Ectodermal cell (in vitro differentiated cells): Measurements from ENCODE around the gene ALKBH3.

Source experiments
- H3K27ac ChIP-seq: 2 replicates; pipeline ENCODE4 v1.7.0; 2013; ENCODE audit warnings: mild to moderate bottlenecking, low read depth, low read length; ENCODE audit not compliant: insufficient read depth, poor library complexity, severe bottlenecking
- H3K27me3 ChIP-seq: 2 replicates; pipeline ENCODE4 v1.7.0; 2013; ENCODE audit warnings: mild to moderate bottlenecking, low read length; ENCODE audit not compliant: insufficient read depth, control insufficient read depth, poor library complexity, severe bottlenecking
- H3K36me3 ChIP-seq: one replicate; pipeline ENCODE4 v1.7.0; 2013; ENCODE audit warnings: low read length; ENCODE audit not compliant: control insufficient read depth, insufficient read depth
- H3K4me1 ChIP-seq: one replicate; pipeline ENCODE4 v1.7.0; 2013; ENCODE audit warnings: low read length; ENCODE audit not compliant: control insufficient read depth, insufficient read depth
- H3K4me3 ChIP-seq: 2 replicates; pipeline ENCODE4 v1.7.0; 2013; ENCODE audit warnings: low read depth, low read length, control low read depth; ENCODE audit not compliant: insufficient read depth
- H3K9me3 ChIP-seq: 2 replicates; pipeline ENCODE4 v1.7.0; 2013; ENCODE audit warnings: mild to moderate bottlenecking, low read length, moderate library complexity; ENCODE audit not compliant: control insufficient read depth
- WGBS, 2 experiments: methylation state at CpG; one replicate each; pipeline ENCODE4 v1.1.7; 2013; ENCODE audit warnings: missing lambda C conversion rate in 2 of 2; 5-methylcytosine and 5-hydroxymethylcytosine counted together

ALKBH3 gene

DNA sequence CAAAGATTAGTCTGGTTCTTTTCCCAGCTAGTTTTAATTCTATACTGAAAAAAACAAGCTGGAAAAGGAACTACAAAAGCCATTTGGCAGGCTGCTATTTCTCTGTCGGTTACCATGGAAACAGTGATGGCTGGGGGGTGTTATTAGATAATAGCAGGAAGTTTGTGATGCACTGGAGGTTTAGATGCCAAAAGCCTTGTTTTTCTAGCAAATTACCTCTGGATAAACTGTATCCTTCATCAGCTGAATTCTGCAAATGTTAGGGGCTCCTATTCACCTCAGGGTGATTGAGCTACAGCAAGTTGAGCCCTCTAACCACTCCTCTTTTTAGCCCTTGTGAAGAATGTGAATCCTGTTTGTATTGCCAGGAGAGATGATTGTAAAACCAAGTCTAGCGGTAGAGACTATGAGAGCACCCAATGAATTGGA, 25.2 kb downstream of the ALKBH3 start:
- no peak overlapping the region for H3K4me3 ChIP-seq
- WGBS, 2 experiments: 93 to 95% methylated on average over 2 of the region's 2 CpGs
- no peaks in the 10 kb centered on the region for H3K9me3 ChIP-seq
- no peaks in the 10 kb centered on the region for H3K4me1 ChIP-seq
- no peak overlapping the region for H3K27ac ChIP-seq
- no peaks in the 10 kb centered on the region for H3K36me3 ChIP-seq
- no peaks in the 10 kb centered on the region for H3K27me3 ChIP-seq

DNA sequence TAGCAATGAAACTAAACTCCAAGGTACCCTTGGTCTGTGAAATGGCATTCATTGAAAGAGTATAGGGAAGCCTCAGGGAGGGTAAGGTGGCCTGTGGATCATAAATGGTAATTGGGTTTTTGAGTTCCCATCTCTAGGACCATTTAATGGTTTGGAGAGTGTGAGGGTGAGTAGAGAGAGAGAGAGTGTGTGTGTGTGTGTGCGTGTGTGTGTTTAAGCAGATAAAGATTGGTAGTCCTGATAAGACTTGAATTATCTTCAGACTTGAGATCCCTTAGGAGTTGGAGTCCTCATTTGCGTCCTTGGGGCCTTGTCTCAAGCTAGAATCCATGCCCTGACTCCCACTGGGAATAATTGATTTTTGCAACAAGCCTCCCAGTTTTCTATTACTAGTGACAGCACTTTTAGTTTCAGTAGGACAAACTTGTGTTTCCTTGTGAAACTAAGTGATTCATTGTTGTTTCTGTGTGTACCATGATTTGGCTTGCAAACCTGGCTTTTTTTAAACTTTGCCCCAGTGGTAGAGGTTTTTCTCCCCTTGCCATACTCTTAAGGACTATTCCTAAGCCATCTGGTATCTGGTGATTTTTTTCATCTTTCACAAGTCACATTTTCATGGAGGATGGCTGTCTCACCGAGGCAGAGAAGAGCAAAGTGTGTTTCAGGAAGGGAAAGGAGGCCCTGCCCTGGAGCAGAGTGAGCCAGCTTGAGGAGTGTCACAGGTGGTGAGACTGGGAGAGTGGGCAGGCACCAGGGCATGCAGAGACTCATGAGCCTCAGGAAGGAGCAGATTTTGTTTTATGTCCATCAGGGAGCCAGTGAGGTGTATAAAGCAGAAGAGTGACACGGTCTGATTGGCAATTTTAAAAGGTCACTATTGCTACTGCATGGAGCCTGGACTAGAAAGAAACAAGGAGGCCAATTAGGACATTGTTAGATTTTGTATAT, 26.7 kb downstream of the ALKBH3 start:
- no peaks in the 10 kb centered on the region for H3K9me3 ChIP-seq
- no peaks in the 10 kb centered on the region for H3K36me3 ChIP-seq
- no peak overlapping the region for H3K27ac ChIP-seq
- H3K4me3 ChIP-seq: no peak overlapping the region
- no peaks in the 10 kb centered on the region for H3K27me3 ChIP-seq
- WGBS, 2 experiments: 91 to 94% methylated on average over 4 of the region's 4 CpGs
- H3K4me1 ChIP-seq: no peaks in the 10 kb centered on the region

DNA sequence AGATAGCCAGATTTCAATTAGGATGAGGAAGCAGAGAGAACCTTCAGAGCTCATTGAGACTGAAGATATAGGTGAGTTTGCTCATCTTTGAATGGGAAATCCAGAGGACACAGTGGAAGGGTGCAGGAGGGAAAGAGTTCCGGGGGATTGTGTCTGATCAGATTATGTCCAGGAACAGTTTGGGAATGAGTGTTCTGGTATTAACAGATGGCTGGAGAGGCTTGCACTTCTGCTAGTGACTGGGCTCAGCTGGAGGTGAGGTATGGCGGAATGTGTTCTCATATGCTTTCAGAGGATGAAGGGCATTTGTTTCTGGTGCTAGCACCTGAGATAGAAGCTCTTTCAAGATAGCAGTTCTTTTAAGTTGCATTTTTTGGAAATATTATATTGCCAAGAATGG, 27.6 kb downstream of the ALKBH3 start:
- Histone ChIP-seq H3K27me3 (no peaks in the 10 kb centered on the region), H3K9me3 (no peaks in the 10 kb centered on the region), H3K4me3 (no peak overlapping the region), H3K4me1 (no peaks in the 10 kb centered on the region), H3K36me3 (no peaks in the 10 kb centered on the region), H3K27ac (no peak overlapping the region)
- 94 to 95% methylated on average over 2 of the region's 2 CpGs for WGBS, 2 experiments

DNA sequence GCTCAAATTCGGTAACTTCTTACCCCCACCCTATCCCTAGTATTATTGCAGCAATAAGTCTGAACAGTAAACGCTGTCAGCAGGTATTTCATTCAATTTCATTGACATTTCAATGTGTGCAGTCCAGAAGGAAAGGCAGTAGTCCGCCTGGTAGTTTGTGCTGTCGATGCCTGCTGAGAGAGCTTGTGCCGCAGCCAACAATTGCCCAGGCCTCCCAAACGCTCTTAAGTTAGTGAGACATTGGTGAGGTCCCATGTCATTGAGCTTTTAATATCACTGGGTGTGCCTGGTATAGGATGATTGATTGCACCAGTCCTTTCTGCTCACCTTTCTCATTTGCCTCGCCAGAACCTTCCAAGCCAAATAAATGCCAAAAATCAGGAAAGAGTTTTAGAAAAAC, 28.1 kb downstream of the ALKBH3 start:
- H3K36me3 ChIP-seq: no peaks in the 10 kb centered on the region
- no peaks in the 10 kb centered on the region for H3K9me3 ChIP-seq
- 85 to 90% methylated on average over 7 of the region's 7 CpGs for WGBS, 2 experiments
- no peaks in the 10 kb centered on the region for H3K4me1 ChIP-seq
- no peaks in the 10 kb centered on the region for H3K27me3 ChIP-seq
- H3K27ac ChIP-seq: no peak overlapping the region
- no peak overlapping the region for H3K4me3 ChIP-seq

DNA sequence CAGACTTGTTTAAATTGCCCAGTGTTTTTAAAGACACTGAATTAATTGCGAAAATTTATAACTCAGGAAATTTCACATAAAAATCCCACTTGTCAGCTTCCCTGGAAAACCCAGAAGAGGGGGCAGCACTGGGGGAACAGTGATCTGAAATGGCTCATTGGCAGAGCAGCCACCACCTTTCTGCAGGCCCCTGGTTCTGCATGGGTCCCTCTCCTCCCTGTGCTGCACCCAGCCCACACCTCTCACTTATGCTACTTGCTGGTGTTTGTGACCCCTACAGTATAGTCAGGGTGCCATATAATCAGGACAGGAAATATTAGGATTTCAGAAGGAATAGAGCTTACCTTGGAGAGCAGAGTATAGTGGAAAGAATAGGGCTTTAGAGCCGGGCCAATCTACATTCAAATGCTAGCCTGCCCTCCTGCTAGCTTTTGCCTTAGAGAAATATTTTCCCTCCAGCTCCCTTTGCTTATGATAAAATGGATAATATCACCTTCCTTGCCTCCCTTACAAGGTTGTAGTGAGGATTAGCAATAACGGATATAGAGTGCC, 33.3 kb downstream of the ALKBH3 start:
- no peak overlapping the region for H3K27ac ChIP-seq
- H3K36me3 ChIP-seq: no peaks in the 10 kb centered on the region
- no peaks in the 10 kb centered on the region for H3K9me3 ChIP-seq
- no peaks in the 10 kb centered on the region for H3K4me1 ChIP-seq
- no peak overlapping the region for H3K4me3 ChIP-seq
- no peaks in the 10 kb centered on the region for H3K27me3 ChIP-seq
- WGBS, 2 experiments: 61 to 62% methylated on average over 3 of the region's 3 CpGs

DNA sequence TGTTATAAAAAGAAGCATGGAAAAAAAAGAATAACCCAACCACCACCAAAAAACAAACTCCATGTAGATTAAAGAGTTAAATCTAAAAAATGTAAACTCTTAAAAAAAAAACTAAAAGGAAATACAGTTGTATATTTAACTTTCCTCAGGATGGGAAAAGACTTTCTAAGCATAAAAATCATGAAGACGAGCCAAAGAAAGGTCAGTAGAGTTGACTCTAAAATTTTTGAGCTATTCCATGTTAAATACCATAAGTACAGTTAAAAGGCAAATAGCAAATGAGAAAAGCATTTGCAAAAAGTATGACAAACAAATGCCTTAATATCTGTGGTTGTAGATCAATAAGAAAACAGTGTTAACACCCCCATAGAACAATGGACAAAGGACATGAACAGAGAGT, 33.8 kb downstream of the ALKBH3 start:
- H3K4me3 ChIP-seq: no peak overlapping the region
- no peaks in the 10 kb centered on the region for H3K4me1 ChIP-seq
- H3K27ac ChIP-seq: no peak overlapping the region
- no peaks in the 10 kb centered on the region for H3K36me3 ChIP-seq
- H3K9me3 ChIP-seq: no peaks in the 10 kb centered on the region
- WGBS, 2 experiments: 89% methylated on average over 1 of the region's 1 CpG; no CpG with 5 or more reads in 1 of the 2 experiments
- no peaks in the 10 kb centered on the region for H3K27me3 ChIP-seq

DNA sequence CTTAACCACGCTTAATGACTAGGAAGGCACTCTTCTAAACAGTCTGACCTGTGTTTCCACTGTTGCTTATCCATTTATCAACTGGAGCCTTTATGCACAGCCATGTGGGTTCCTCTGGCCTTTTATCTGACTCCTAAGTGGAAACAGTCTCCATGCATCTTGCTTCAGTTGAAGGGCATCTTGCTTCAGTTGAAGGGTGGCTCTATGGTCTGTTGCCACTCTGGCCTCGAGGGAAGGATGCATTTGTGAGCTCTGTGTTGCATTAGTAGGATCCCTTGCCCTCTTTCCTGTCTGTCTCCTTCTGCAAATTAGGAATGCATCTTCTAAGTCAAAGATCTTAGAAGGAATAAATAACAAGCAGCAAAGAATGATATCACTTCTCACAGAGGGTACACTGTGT, 36.0 kb downstream of the ALKBH3 start:
- Histone ChIP-seq H3K27ac (no peak overlapping the region), H3K9me3 (no peaks in the 10 kb centered on the region), H3K27me3 (no peaks in the 10 kb centered on the region), H3K36me3 (no peaks in the 10 kb centered on the region), H3K4me1 (peaks cover 2% of the 10 kb centered on the region), H3K4me3 (no peak overlapping the region)
- WGBS, 2 experiments: 92% methylated on average over 2 of the region's 2 CpGs

DNA sequence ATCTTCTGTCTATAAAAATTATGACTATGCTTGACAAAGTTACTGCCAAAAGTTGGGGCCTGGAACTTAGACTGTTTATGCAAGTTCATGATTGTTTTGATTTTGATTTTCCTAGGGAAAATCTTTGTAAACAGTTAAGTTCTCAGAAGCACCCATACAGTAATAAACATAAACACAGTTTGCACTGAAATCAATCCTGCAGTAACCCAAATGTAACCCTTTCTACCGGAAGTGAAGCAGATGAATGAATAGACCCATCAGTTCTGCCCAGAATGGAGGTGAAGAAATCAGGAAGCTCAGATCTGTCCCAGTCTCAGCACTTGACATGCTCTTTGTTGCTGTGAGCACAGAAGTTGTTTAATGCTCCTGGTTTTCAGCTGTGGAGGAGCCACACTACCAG, 37.2 kb downstream of the ALKBH3 start:
- Histone ChIP-seq H3K9me3 (no peaks in the 10 kb centered on the region), H3K27ac (no peak overlapping the region), H3K36me3 (no peaks in the 10 kb centered on the region), H3K27me3 (no peaks in the 10 kb centered on the region), H3K4me3 (no peak overlapping the region), H3K4me1 (peaks cover 10% of the 10 kb centered on the region)
- 82 to 98% methylated on average over 1 of the region's 1 CpG for WGBS, 2 experiments

DNA sequence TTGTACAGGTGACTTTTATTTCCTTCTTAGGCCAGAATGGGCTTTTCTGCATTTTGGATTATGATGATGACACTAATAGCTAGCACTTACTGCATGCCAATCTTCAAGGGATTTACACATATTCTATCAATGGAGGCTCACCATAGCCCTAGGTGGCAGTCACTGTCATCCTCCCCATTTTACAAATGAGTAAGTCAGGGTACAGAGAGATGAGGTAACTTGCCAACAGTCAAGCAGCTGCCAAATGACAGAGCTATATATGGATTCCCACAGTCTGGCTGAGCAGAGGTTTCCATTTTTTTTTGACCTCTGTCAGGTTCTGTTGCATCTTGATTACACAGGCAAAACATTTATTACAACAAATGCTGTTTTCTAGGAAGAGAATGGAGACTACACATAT, 38.0 kb downstream of the ALKBH3 start:
- Histone ChIP-seq H3K27ac (no peak overlapping the region), H3K36me3 (no peaks in the 10 kb centered on the region), H3K9me3 (no peaks in the 10 kb centered on the region), H3K4me1 (peaks cover 18% of the 10 kb centered on the region), H3K4me3 (no peak overlapping the region), H3K27me3 (no peaks in the 10 kb centered on the region)

DNA sequence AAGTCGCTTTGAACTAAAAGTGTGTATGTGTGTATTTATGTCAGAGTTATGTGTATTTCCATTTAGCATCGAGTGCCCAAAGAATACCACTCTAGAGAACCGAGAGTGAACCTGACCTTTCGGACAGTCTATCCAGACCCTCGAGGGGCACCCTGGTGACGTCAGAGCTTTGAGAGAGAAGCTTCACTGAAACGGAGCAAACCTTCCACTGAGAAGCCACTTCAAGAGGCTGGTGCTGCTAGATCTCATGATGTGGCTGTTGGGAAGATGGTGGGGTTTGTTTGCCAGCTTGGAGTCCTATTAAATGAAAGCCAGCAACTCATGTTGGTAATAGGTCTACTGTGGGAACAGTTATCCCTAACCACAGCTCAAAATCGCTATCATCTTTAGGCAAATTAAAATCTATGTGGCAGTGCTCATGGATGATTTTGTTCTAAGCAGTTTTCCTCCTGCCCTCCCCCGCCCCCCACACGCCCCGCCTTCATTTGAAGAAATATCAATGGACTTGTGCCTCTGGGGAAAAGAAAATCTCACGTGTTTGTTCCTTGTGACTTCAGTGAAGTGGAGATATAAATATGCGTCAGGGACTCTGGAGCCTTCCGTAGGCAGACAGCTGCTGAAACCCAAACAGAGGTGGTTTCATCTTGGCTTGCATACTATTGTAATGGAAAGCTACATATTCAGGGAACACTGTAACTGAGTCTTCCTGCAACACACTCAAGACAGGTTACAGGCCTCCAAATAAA, 39.4 kb downstream of the ALKBH3 start:
- Histone ChIP-seq H3K4me1 (peaks cover 32% of the 10 kb centered on the region), H3K27me3 (no peaks in the 10 kb centered on the region), H3K36me3 (no peaks in the 10 kb centered on the region), H3K4me3 (no peak overlapping the region), H3K27ac (no peak overlapping the region), H3K9me3 (no peaks in the 10 kb centered on the region)
- WGBS, 2 experiments: 92 to 93% methylated on average over 14 of the region's 14 CpGs
